WERI-Rb-1 (cell line): ENCODE measurements around the gene KLHL26.

Source experiments
- DNase-seq: peaks from one replicate; pipeline ENCODE4 v3.0.0-alpha.2; 2020
- H3K27ac ChIP-seq: fragments of 250-450 bp; sonication (Bioruptor Pico); 2 replicates; pipeline ENCODE4 v1.5.1; 2020; ENCODE audit warnings: mild to moderate bottlenecking, moderate library complexity
- H3K27me3 ChIP-seq: fragments of 250-450 bp; sonication (Bioruptor Pico); 2 replicates; pipeline ENCODE4 v1.5.1; 2021; ENCODE audit warnings: mild to moderate bottlenecking, low read depth, moderate library complexity; ENCODE audit not compliant: insufficient read depth, severe bottlenecking
- H3K36me3 ChIP-seq: fragments of 250-450 bp; sonication (Bioruptor Pico); 2 replicates; pipeline ENCODE4 v1.5.1; 2020; ENCODE audit warnings: mild to moderate bottlenecking, moderate library complexity
- H3K4me3 ChIP-seq: 2 replicates; pipeline ENCODE4 v1.5.1; 2011; ENCODE audit warnings: low read depth, mild to moderate bottlenecking, control low read depth, low read length
- H3K9me3 ChIP-seq: fragments of 250-450 bp; sonication (Bioruptor Pico); 2 replicates; pipeline ENCODE4 v1.5.1; 2021; ENCODE audit warnings: mild to moderate bottlenecking, moderate library complexity; ENCODE audit not compliant: severe bottlenecking
- CTCF ChIP-seq: IDR thresholded peaks from 2 replicates; pipeline ENCODE4 v1.5.1; 2011; ENCODE audit warnings: low read depth, mild to moderate bottlenecking, control low read depth, inconsistent platforms, low read length

Gene KLHL26

GRCh38 chr19:18612051-18612771 is 24.6 kb upstream of the KLHL26 start:
- H3K27me3 ChIP-seq = peaks cover 67% of the 10 kb centered on the region

GRCh38 chr19:18612772-18613588 is 23.8 kb upstream of the KLHL26 start, which contains the start of gene TMEM59L:
TSS of gene TMEM59L (plus strand) at chr19:18612870. CDS start at chr19:18612959, 89 bp downstream.
- H3K27ac ChIP-seq = no peak within 1 kb of the TSS
- TF ChIP-seq CTCF = no peak
- H3K9me3 ChIP-seq = peaks cover 11% of the 10 kb centered on the region
- peaks cover 59% of the 10 kb centered on the region for H3K27me3 ChIP-seq
- no peaks in the 10 kb centered on the region for H3K36me3 ChIP-seq
- H3K4me3 ChIP-seq = peak within 1 kb of the TSS; percentile 37
- no peak for DNase-seq

More at GRCh38 chr19:18612051-18612771, 24.6 kb upstream of the KLHL26 start:
- H3K36me3 ChIP-seq = no peaks in the 10 kb centered on the region
- peaks cover 6% of the 10 kb centered on the region for H3K9me3 ChIP-seq
- TF ChIP-seq CTCF = no peak
- no peak overlapping the region for H3K27ac ChIP-seq
- DNase-seq = no peak
- H3K4me3 ChIP-seq = peak overlapping the region; percentile 37

GRCh38 chr19:18613589-18614234 is 23.1 kb upstream of the KLHL26 start:
- Histone ChIP-seq H3K9me3 (peaks cover 11% of the 10 kb centered on the region), H3K4me3 (no peak overlapping the region; the same call in 1 of the 2 replicates), H3K27ac (no peak overlapping the region), H3K36me3 (no peaks in the 10 kb centered on the region), H3K27me3 (peaks cover 52% of the 10 kb centered on the region)
- TF ChIP-seq CTCF = no peak
- DNase-seq = peak; percentile 64

GRCh38 chr19:18616023-18616422 is 20.8 kb upstream of the KLHL26 start:
- Histone ChIP-seq H3K36me3 (no peaks in the 10 kb centered on the region), H3K9me3 (peaks cover 11% of the 10 kb centered on the region), H3K27ac (no peak overlapping the region), H3K27me3 (peaks cover 29% of the 10 kb centered on the region), H3K4me3 (no peak overlapping the region)
- no peak for TF ChIP-seq CTCF
- DNase-seq = no peak

- no peak for DNase-seq
- peaks cover 11% of the 10 kb centered on the region for H3K9me3 ChIP-seq
- H3K4me3 ChIP-seq = no peak overlapping the region
- no peak overlapping the region for H3K27ac ChIP-seq
- peaks cover 15% of the 10 kb centered on the region for H3K27me3 ChIP-seq
- H3K36me3 ChIP-seq = no peaks in the 10 kb centered on the region
- TF ChIP-seq CTCF = no peak
These were observed 19.3 kb upstream of the KLHL26 start for GRCh38 chr19:18617562-18617961.
